ENCODE results near the gene COL6A1.

The COL6A1 gene

GRCh38 chr21:45986316-45987051 lies 4.9 kb downstream of the COL6A1 start:
- FAIRE-seq (no peak), DNase-seq (ENCODE audit: insufficient read length, low spot score) (no peak)
- TF ChIP-seq POLR2A (IDR thresholded peaks at IDR 0.05; ENCODE audit: low read depth, low read length) = no peak

- DNase-seq (ENCODE audit: insufficient read length, low spot score) (no peak), FAIRE-seq (no peak)
- no peak for TF ChIP-seq POLR2A (IDR thresholded peaks at IDR 0.05; ENCODE audit: low read depth, low read length)
Observed at GRCh38 chr21:45987121-45987711, 5.6 kb downstream of the COL6A1 start.

- FAIRE-seq (no peak), DNase-seq (ENCODE audit: insufficient read length, low spot score) (no peak)
- TF ChIP-seq POLR2A (IDR thresholded peaks at IDR 0.05; ENCODE audit: low read depth, low read length) = no peak
Observed at GRCh38 chr21:45988366-45989347, 7.1 kb downstream of the COL6A1 start.

DNA sequence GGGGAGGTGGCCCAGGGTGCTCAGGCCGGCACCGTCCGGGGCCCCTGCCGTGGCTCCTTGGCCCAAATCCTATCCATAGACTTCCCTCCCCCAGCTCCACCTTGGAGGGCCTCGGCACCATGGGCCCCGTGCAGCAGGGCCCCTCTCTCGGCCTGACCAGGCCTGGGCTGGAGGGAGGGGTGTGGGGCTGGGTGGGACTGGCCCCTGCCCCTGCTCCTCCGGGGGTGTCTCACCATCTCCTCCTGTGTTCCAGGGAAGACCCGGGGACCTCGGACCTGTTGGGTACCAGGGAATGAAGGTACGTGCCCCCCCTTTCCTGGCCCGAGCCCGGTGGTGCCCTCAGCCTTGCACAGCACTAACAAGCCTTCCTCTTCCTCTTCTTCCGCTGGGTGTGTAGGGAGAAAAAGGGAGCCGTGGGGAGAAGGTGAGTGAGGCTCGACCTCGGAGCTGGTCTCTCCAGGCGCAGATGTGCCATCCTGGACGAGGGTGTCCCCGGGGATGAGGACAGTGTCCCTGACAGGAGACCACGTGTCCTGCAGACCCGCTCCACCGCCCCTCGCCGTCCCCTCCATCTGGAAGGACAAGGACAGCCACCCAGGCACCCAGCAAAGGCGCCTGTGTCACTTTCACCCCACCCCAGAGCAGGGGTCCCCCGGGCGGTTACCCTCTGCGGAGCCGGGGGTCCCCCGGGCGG lies 7.9 kb downstream of the COL6A1 start:
- DNase-seq (ENCODE audit: insufficient read length, low spot score) = no peak
- TF ChIP-seq POLR2A (IDR thresholded peaks at IDR 0.05; ENCODE audit: low read depth, low read length) = no peak
- no peak for FAIRE-seq

GRCh38 chr21:45990049-45990711 lies 8.6 kb downstream of the COL6A1 start:
- TF ChIP-seq POLR2A (IDR thresholded peaks at IDR 0.05; ENCODE audit: low read depth, low read length) = no peak
- FAIRE-seq (no peak), DNase-seq (ENCODE audit: insufficient read length, low spot score) (no peak)

DNA sequence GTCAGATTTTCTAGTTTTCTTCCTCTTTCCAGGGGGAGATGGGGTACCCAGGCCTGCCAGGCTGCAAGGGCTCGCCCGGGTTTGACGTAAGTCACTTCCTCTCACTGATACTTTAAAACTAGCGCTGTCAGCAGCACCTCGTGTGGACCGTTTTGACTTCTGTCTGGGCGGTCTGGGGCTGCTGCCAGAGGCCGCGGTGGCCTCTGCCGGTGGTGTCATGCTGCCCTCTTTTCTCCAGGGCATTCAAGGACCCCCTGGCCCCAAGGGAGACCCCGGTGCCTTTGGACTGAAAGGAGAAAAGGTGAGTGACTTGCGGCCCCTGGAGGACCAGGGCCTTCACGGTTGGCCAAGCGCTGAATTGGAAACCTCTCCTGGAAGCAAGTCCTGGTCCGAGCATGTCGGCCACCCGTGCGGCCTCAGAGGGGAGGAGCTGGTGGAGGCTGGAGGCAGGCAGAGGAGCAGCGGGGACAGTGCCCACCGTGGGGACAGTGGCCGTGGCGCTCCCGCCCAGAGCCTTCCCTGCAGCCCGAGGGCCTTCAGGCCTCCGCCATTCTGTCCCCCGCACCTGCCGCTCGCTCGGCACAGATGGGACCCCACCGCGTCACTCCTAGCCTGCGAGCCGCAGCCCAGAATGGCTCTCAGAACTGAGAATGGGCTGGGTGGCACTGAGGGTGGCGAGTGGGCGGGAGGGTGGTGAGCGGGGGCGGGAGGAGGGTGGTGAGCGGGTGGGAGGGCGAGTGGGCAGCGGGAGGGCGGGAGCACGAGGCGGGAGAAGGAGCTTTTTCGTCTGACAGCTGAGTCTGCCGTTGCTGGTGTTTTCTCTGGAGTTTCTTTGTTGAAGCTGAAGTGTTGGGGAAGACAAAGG lies 9.4 kb downstream of the COL6A1 start:
- no peak for TF ChIP-seq POLR2A (IDR thresholded peaks at IDR 0.05; ENCODE audit: low read depth, low read length)
- DNase-seq (ENCODE audit: insufficient read length, low spot score) (no peak), FAIRE-seq (no peak)

- no peak for TF ChIP-seq POLR2A (IDR thresholded peaks at IDR 0.05; ENCODE audit: low read depth, low read length)
- FAIRE-seq (no peak), DNase-seq (ENCODE audit: insufficient read length, low spot score) (no peak)
Observed at GRCh38 chr21:45991606-45992300, 10.2 kb downstream of the COL6A1 start.

GRCh38 chr21:45992301-45993209 lies 11.0 kb downstream of the COL6A1 start:
- no peak for DNase-seq (ENCODE audit: insufficient read length, low spot score)
- TF ChIP-seq POLR2A (IDR thresholded peaks at IDR 0.05; ENCODE audit: low read depth, low read length) = no peak
- FAIRE-seq = no peak

- DNase-seq (ENCODE audit: insufficient read length, low spot score) (no peak), FAIRE-seq (no peak)
Observed at GRCh38 chr21:45993210-45994085, 11.9 kb downstream of the COL6A1 start.

DNA sequence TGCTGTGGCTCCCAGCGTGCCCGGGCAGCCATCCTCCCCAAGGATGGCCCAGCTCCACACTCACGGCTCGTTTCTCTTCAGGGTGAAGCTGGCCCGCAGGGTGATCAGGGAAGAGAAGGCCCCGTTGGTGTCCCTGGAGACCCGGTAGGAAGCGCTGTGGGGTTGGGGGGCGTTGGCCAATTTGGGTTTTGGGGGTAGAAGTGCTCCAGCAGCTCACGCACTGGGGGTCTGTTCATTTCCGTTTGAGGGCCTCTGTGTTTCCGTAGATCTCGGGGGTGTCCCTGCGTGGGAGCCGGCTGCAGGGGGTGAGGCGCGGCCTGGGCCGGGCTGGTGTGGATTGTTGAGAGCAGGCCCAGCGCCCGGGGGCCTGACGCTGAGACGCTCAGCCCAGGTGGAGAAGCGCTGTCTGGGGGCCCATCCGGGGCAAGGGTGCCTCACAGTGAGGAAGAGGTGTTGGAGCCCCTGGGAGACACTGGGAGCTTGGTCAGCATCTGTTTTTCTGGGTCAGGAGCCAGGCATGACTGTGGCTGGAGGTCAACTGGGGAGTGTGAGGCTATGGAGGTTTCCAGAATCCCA lies 12.6 kb downstream of the COL6A1 start:
- no peak for FAIRE-seq
- TF ChIP-seq POLR2A (IDR thresholded peaks at IDR 0.05; ENCODE audit: low read depth, low read length) = no peak
- no peak for DNase-seq (ENCODE audit: insufficient read length, low spot score)

More at GRCh38 chr21:45993210-45994085, 11.9 kb downstream of the COL6A1 start:
- no peak for TF ChIP-seq POLR2A (IDR thresholded peaks at IDR 0.05; ENCODE audit: low read depth, low read length)
